EH (cell line): Measurements from ENCODE around the gene NRXN3.
"Not testable (repeated sequence)": the region's sequence is repeated elsewhere in the genome, so short reads cannot be mapped to it uniquely, and the experiment has no call there.

Experiments used
- DNase-seq: peaks from one replicate; pipeline ENCODE4 v3.0.0-alpha.2; 2015; ENCODE audit warnings: low read depth

Gene NRXN3

GRCh38 chr14:78486621-78487020 is 316.4 kb downstream of the NRXN3 start:
- no peak for DNase-seq

GRCh38 chr14:78487573-78487972 is 317.4 kb downstream of the NRXN3 start:
- not testable (repeated sequence) for DNase-seq

GRCh38 chr14:78488938-78489337 is 318.8 kb downstream of the NRXN3 start:
- no peak for DNase-seq

GRCh38 chr14:78491048-78491447 is 320.9 kb downstream of the NRXN3 start:
- DNase-seq = no peak

- DNase-seq = no peak
These were observed 328.0 kb downstream of the NRXN3 start for GRCh38 chr14:78498062-78498595.

- no peak for DNase-seq
These were observed 331.7 kb downstream of the NRXN3 start for GRCh38 chr14:78501909-78502308.

- no peak for DNase-seq
These were observed 337.9 kb downstream of the NRXN3 start for GRCh38 chr14:78508023-78508422.

GRCh38 chr14:78509516-78509915 is 339.3 kb downstream of the NRXN3 start:
- DNase-seq = no peak

- no peak for DNase-seq
These were observed 341.8 kb downstream of the NRXN3 start for GRCh38 chr14:78512021-78512420.

- DNase-seq = peak; percentile 23
These were observed 349.7 kb downstream of the NRXN3 start for GRCh38 chr14:78519863-78520262.

- no peak for DNase-seq
These were observed 354.0 kb downstream of the NRXN3 start for GRCh38 chr14:78524196-78524595.

GRCh38 chr14:78524766-78525165 is 354.6 kb downstream of the NRXN3 start:
- no peak for DNase-seq

- DNase-seq = peak; percentile 31
These were observed 359.9 kb downstream of the NRXN3 start for GRCh38 chr14:78530078-78530477.

- DNase-seq = no peak
These were observed 364.0 kb downstream of the NRXN3 start for GRCh38 chr14:78534141-78534540.

GRCh38 chr14:78535041-78535440 is 364.9 kb downstream of the NRXN3 start:
- no peak for DNase-seq

- not testable (repeated sequence) for DNase-seq
These were observed 371.6 kb downstream of the NRXN3 start for GRCh38 chr14:78541788-78542187.

GRCh38 chr14:78543433-78543832 is 373.3 kb downstream of the NRXN3 start:
- no peak for DNase-seq

GRCh38 chr14:78561074-78561473 is 390.9 kb downstream of the NRXN3 start:
- DNase-seq = no peak

GRCh38 chr14:78566026-78566858 is 396.1 kb downstream of the NRXN3 start:
- DNase-seq = peak; percentile 72

- DNase-seq = no peak
These were observed 396.6 kb downstream of the NRXN3 start for GRCh38 chr14:78566859-78567172.

- DNase-seq = peak; percentile 61
These were observed 397.2 kb downstream of the NRXN3 start for GRCh38 chr14:78567343-78567742.

- DNase-seq = not testable (repeated sequence)
These were observed 403.6 kb downstream of the NRXN3 start for GRCh38 chr14:78573736-78574135.

GRCh38 chr14:78576437-78577166 is 406.4 kb downstream of the NRXN3 start:
- no peak for DNase-seq
